Measurements from ENCODE around the gene LPP. TPM values are rescaled to one million over a fixed set of nuclear protein-coding genes. Genes with fewer than 3 reads are reported as not detected.

The LPP gene
- total and polyA plus RNA-seq, 2 donors (not counting 1 experiment from before 2014, with no cell fraction given): 7.6 to 81.7 TPM

- Histone ChIP-seq H3K4me1 (ENCODE audit: control insufficient read depth in 2 of 2, insufficient read depth in 2 of 2, low read length in 2 of 2) (peaks cover 65 to 66% of the 10 kb centered on the region in 2 donors), H3K27ac (ENCODE audit: low read length in 2 of 2) (peak overlapping the region; percentile 79 to 92), H3K9me3 (ENCODE audit: control extremely low read depth in 1 of 3, control insufficient read depth in 2 of 3, insufficient read depth in 1 of 3, low read length in 2 of 3) (no peaks in the 10 kb centered on the region), H3K4me2 (replicated peaks; ENCODE audit: low read depth, low read length, poor library complexity, severe bottlenecking) (peak overlapping the region; percentile 55), H4K20me1 (ENCODE audit: control insufficient read depth, insufficient read depth, low read length, poor library complexity, severe bottlenecking) (no peaks in the 10 kb centered on the region), H3K79me2 (ENCODE audit: control insufficient read depth, insufficient read depth, low read length) (no peaks in the 10 kb centered on the region), H2AFZ (ENCODE audit: insufficient read depth, low read depth, low read length, poor library complexity, severe bottlenecking) (peak overlapping the region; percentile 37), H3K27me3 (replicated peaks in 1 of 4; ENCODE audit: control extremely low read depth in 1 of 4, control insufficient read depth in 3 of 4, insufficient read depth in 4 of 4, low read length in 3 of 4) (no peaks in the 10 kb centered on the region), H3K9ac (ENCODE audit: low read length) (peak overlapping the region; percentile 41), H3K4me3 (ENCODE audit: control extremely low read depth in 1 of 5, extremely low read depth in 1 of 5, insufficient read depth in 1 of 5, low read depth in 2 of 5, low read length in 4 of 5) (no peak overlapping the region), H3K36me3 (replicated peaks in 1 of 2; ENCODE audit: control extremely low read depth in 1 of 2, control insufficient read depth in 1 of 2, extremely low read depth in 1 of 2, insufficient read depth in 2 of 2, low read length in 1 of 2) (no peaks in the 10 kb centered on the region)
- ATAC-seq (ENCODE audit: low read depth): no peak
- TF ChIP-seq EZH2 (IDR thresholded peaks at IDR 0.05; ENCODE audit: borderline replicate concordance, insufficient read depth, low read depth, low read length, poor library complexity, severe bottlenecking): no peak
- TF ChIP-seq CTCF (IDR thresholded peaks at IDR 0.05): no peak
- WGBS (ENCODE audit: insufficient coverage): 100% methylated on average over 3 of the region's 9 CpGs
- H3K27me3 Mint-ChIP-seq: no peaks in the 10 kb centered on the region
- POLR2A ChIA-PET: interaction anchor here (1.1 kb wide), 1 partner anchor 203 kb away, joined by 3 read pairs; no protein-coding TSS in a partner anchor
- H3K4me3 Mint-ChIP-seq: peak overlapping the region; percentile 50
- no peak for DNase-seq
- H3K9me3 Mint-ChIP-seq (ENCODE audit: insufficient read depth): no peaks in the 10 kb centered on the region
- peaks cover 79% of the 10 kb centered on the region for H3K4me1 Mint-ChIP-seq
- peak overlapping the region; percentile 94 for H3K27ac Mint-ChIP-seq
- CTCF ChIA-PET: interaction anchor here (2.3 kb wide), 1 partner anchor 503 kb away, joined by 11 read pairs; no protein-coding TSS in a partner anchor
- intact Hi-C loops (cut with micrococcal nuclease): loop anchor here (2.0 to 10.0 kb wide), 8 partner anchors 28 to 494 kb away; partner anchors contain the start of gene LPP
These were observed 89.3 kb downstream of the LPP start for GRCh38 chr3:188243124-188243795.

GRCh38 chr3:188244395-188244861 lies 90.5 kb downstream of the LPP start:
- ChIA-PET POLR2A (interaction anchor here (1.1 kb wide), 1 partner anchor 202 kb away, joined by 3 read pairs; no protein-coding TSS in a partner anchor), CTCF (interaction anchor here (0.7 to 2.3 kb wide), 2 partner anchors 23 to 504 kb away, joined by 3 to 11 read pairs; no protein-coding TSS in a partner anchor)
- intact Hi-C loops (cut with micrococcal nuclease): loop anchor here (5.0 to 10.0 kb wide), 4 partner anchors 50 to 338 kb away; no protein-coding TSS in a partner anchor
- no CpG with 5 or more reads among the region's 2 CpGs for WGBS (ENCODE audit: insufficient coverage)
- Histone ChIP-seq H3K36me3 (replicated peaks in 1 of 2; ENCODE audit: control extremely low read depth in 1 of 2, control insufficient read depth in 1 of 2, extremely low read depth in 1 of 2, insufficient read depth in 2 of 2, low read length in 1 of 2) (no peaks in the 10 kb centered on the region), H3K4me2 (replicated peaks; ENCODE audit: low read depth, low read length, poor library complexity, severe bottlenecking) (peak overlapping the region; percentile 20), H3K79me2 (ENCODE audit: control insufficient read depth, insufficient read depth, low read length) (peaks cover 4% of the 10 kb centered on the region), H3K4me3 (ENCODE audit: control extremely low read depth in 1 of 5, extremely low read depth in 1 of 5, insufficient read depth in 1 of 5, low read depth in 2 of 5, low read length in 4 of 5) (no peak overlapping the region), H4K20me1 (ENCODE audit: control insufficient read depth, insufficient read depth, low read length, poor library complexity, severe bottlenecking) (no peaks in the 10 kb centered on the region), H3K9ac (ENCODE audit: low read length) (no peak overlapping the region), H2AFZ (ENCODE audit: insufficient read depth, low read depth, low read length, poor library complexity, severe bottlenecking) (no peak overlapping the region), H3K27ac (ENCODE audit: low read length in 2 of 2) (peak overlapping the region; percentile 43 to 79), H3K4me1 (ENCODE audit: control insufficient read depth in 2 of 2, insufficient read depth in 2 of 2, low read length in 2 of 2) (peaks cover 53 to 54% of the 10 kb centered on the region in 2 donors), H3K9me3 (ENCODE audit: control extremely low read depth in 1 of 3, control insufficient read depth in 2 of 3, insufficient read depth in 1 of 3, low read length in 2 of 3) (no peaks in the 10 kb centered on the region), H3K27me3 (replicated peaks in 1 of 4; ENCODE audit: control extremely low read depth in 1 of 4, control insufficient read depth in 3 of 4, insufficient read depth in 4 of 4, low read length in 3 of 4) (no peaks in the 10 kb centered on the region)
- Mint-ChIP-seq H3K4me3 (peak overlapping the region; percentile 42), H3K27ac (peak overlapping the region; percentile 60), H3K4me1 (peaks cover 70% of the 10 kb centered on the region), H3K27me3 (no peaks in the 10 kb centered on the region), H3K9me3 (ENCODE audit: insufficient read depth) (no peaks in the 10 kb centered on the region)
- ATAC-seq (ENCODE audit: low read depth) (peak; percentile 64), DNase-seq (peak; percentile 56)
- TF ChIP-seq CTCF (IDR thresholded peaks at IDR 0.05): no peak
- no peak for TF ChIP-seq EZH2 (IDR thresholded peaks at IDR 0.05; ENCODE audit: borderline replicate concordance, insufficient read depth, low read depth, low read length, poor library complexity, severe bottlenecking)
